Cardiac muscle cell (in vitro differentiated cells and primary cell): ENCODE measurements around the gene PGS1. TPM values are rescaled to one million over a fixed set of nuclear protein-coding genes. Genes with fewer than 3 reads are reported as not detected.

Experiments used
- DNase-seq, 2 donors: peaks; one replicate each; pipeline versions ENCODE4 v3.0.0 to v3.0.0-alpha.2; 2010 to 2017; ENCODE audit warnings: low read depth in 1 of 2, low spot score in 1 of 2
- H3K27ac ChIP-seq: fragments of 200-600 bp; sonication (generic); 2 replicates; pipeline ENCODE4 v1.5.1; 2016
- H3K27me3 ChIP-seq: fragments of 200-600 bp; sonication (generic); 2 replicates; pipeline ENCODE4 v1.6.0; 2016; ENCODE audit warnings: control low read depth
- H3K36me3 ChIP-seq: fragments of 200-600 bp; sonication (generic); 2 replicates; pipeline ENCODE4 v1.5.1; 2016; ENCODE audit warnings: control low read depth
- H3K4me1 ChIP-seq: fragments of 200-600 bp; sonication (generic); 2 replicates; pipeline ENCODE4 v1.8.1; 2017; ENCODE audit warnings: low read depth, mild to moderate bottlenecking, mixed run types
- H3K4me3 ChIP-seq: fragments of 200-600 bp; sonication (generic); 2 replicates; pipeline ENCODE4 v1.5.1; 2016; ENCODE audit warnings: mild to moderate bottlenecking
- H3K9me3 ChIP-seq: fragments of 200-600 bp; sonication (generic); 2 replicates; pipeline ENCODE4 v1.5.1; 2017; ENCODE audit warnings: low read depth, mild to moderate bottlenecking, control low read depth
- polyA plus RNA-seq: library from polyadenylated mRNA; unstranded; fragments of >200 nt; fragmentation: Nextera tagmentation; extraction: Ambion mirVana; gene quantifications from 2 replicates; pipeline ENCODE4 v1.2.1, GENCODE V29; 2016
- total RNA-seq: library from RNA; depleted of rRNA; stranded (reverse); fragments of >200 nt; gene quantifications from 2 replicates; pipeline ENCODE4 v1.2.3, GENCODE V29; 2016
- TF ChIP-seq, protein P1 (sequence below): IDR thresholded peaks from 2 replicates; pipeline ENCODE4 v1.5.1; 2012; ENCODE audit warnings: low read depth, mild to moderate bottlenecking, low read length

Gene PGS1
- total and polyA plus RNA-seq, 2 experiments from 2014 or later, result 46.7 to 64.7 TPM

GRCh38 chr17:78446833-78447232, 68.4 kb downstream of the PGS1 start:
- TF ChIP-seq, protein P1, sequence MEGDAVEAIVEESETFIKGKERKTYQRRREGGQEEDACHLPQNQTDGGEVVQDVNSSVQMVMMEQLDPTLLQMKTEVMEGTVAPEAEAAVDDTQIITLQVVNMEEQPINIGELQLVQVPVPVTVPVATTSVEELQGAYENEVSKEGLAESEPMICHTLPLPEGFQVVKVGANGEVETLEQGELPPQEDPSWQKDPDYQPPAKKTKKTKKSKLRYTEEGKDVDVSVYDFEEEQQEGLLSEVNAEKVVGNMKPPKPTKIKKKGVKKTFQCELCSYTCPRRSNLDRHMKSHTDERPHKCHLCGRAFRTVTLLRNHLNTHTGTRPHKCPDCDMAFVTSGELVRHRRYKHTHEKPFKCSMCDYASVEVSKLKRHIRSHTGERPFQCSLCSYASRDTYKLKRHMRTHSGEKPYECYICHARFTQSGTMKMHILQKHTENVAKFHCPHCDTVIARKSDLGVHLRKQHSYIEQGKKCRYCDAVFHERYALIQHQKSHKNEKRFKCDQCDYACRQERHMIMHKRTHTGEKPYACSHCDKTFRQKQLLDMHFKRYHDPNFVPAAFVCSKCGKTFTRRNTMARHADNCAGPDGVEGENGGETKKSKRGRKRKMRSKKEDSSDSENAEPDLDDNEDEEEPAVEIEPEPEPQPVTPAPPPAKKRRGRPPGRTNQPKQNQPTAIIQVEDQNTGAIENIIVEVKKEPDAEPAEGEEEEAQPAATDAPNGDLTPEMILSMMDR, result no peak
- H3K4me1 ChIP-seq, result no peaks in the 10 kb centered on the region
- H3K36me3 ChIP-seq, result no peaks in the 10 kb centered on the region
- H3K4me3 ChIP-seq, result no peak overlapping the region
- H3K9me3 ChIP-seq, result no peaks in the 10 kb centered on the region
- H3K27ac ChIP-seq, result no peak overlapping the region
- H3K27me3 ChIP-seq, result no peaks in the 10 kb centered on the region
- DNase-seq, result no peak

- peak in 1 of 2 donors; percentile 21 for DNase-seq
Observed at GRCh38 chr17:78448356-78448993, 70.0 kb downstream of the PGS1 start.

GRCh38 chr17:78449983-78450595, 71.6 kb downstream of the PGS1 start:
- Histone ChIP-seq H3K4me3 (no peak overlapping the region), H3K27ac (no peak overlapping the region), H3K36me3 (no peaks in the 10 kb centered on the region), H3K27me3 (no peaks in the 10 kb centered on the region), H3K9me3 (no peaks in the 10 kb centered on the region), H3K4me1 (no peaks in the 10 kb centered on the region)
- DNase-seq, result no peak
- TF ChIP-seq, protein P1, result no peak

More at GRCh38 chr17:78448356-78448993, 70.0 kb downstream of the PGS1 start:
- H3K27ac ChIP-seq, result no peak overlapping the region
- TF ChIP-seq, protein P1, result peak; percentile 16
- no peak overlapping the region for H3K4me3 ChIP-seq
- H3K9me3 ChIP-seq, result no peaks in the 10 kb centered on the region
- no peaks in the 10 kb centered on the region for H3K36me3 ChIP-seq
- H3K4me1 ChIP-seq, result no peaks in the 10 kb centered on the region
- H3K27me3 ChIP-seq, result no peaks in the 10 kb centered on the region

DNA sequence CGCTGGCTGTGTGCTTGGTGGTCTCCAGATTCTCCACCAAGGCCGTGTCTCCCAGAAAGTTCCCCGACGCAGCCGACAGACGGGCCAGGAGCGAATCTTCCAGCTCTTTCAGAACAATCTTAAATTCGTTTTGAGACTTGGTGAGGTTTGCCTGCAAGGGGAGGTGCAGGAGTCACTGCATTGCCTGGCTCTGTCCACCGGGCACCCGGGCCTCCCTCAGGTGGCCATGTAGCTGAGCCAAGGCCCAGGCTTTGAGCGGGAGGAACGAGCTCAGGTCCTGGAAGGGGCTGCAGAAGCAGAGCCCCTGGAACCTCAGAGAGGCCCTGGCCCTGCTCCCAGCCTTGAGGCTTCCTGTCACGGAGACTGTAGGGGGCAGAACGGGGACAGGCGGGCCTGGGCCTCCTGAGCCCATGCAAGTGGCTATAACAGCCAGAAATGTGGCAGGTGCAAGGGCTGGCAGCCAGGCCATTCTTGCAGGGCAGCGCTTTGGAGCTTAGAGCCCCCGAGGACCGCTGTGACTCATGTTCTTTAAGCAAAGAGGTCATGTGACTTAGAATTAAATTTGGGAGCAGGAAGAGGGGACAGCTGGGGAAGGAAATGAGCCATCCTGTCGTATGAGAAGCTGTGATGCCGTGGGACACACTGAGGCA, 72.4 kb downstream of the PGS1 start:
- TF ChIP-seq, protein P1, result no peak
- H3K36me3 ChIP-seq, result no peaks in the 10 kb centered on the region
- H3K4me3 ChIP-seq, result no peak overlapping the region
- no peak overlapping the region for H3K27ac ChIP-seq
- H3K4me1 ChIP-seq, result no peaks in the 10 kb centered on the region
- no peaks in the 10 kb centered on the region for H3K27me3 ChIP-seq
- no peaks in the 10 kb centered on the region for H3K9me3 ChIP-seq
- no peak for DNase-seq

- Histone ChIP-seq H3K27ac (no peak overlapping the region), H3K4me1 (no peaks in the 10 kb centered on the region), H3K4me3 (no peak overlapping the region), H3K27me3 (no peaks in the 10 kb centered on the region), H3K9me3 (no peaks in the 10 kb centered on the region), H3K36me3 (no peaks in the 10 kb centered on the region)
- TF ChIP-seq, protein P1, result no peak
- DNase-seq, result no peak
Observed at GRCh38 chr17:78451753-78452152, 73.3 kb downstream of the PGS1 start.
